Ammon's horn (tissue), 1 donor: ENCODE results near the gene CNGA1.
A peak's percentile ranks its signal among the peaks of the same experiment; 100 is the strongest.
"Not testable (repeated sequence)": the region's sequence is repeated elsewhere in the genome, so short reads cannot be mapped to it uniquely, and the experiment has no call there.

ENCODE experiments used
- DNase-seq: peaks from one replicate; pipeline ENCODE4 v3.0.0-alpha.2; 2016; ENCODE audit warnings: low spot score

CNGA1 gene

DNA sequence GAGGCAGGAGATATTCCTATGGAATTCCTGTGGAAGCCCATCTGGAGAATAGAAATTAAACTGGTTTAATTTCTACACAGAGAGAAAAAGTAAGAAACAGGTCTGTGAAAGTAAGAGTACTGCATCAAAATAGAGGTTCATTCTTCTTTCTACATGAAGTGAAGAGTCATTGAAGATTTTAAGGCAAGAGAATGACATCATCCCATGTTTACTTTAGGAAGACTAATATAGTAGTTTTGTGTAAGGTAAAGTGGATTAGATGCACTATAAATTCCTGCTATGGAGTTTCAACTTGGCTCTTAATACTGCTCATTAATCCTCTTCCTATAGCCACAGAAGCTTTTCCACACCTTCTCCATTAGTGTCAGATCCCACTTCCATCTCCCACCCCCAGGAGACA lies 47.6 kb downstream of the CNGA1 start:
- DNase-seq, result no peak

DNA sequence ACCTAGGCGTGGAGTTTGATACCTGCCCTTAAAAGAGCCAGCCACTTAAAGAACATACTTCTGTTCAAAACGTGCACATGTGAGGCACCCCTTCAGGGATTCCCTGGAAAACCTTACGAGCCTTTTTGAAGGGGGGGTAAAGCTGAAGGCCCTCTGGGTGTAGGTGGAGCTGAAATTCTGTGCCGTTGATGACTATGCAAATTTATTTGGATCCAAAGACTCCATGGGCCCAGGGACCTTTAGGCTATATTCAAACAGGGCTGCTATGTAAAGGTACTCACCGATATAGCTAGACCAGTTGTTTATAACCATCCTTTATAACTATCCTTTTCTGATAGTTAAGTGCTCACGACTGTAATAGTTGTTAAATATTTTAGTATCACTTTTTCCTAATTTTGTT lies 61.8 kb downstream of the CNGA1 start:
- no peak for DNase-seq

DNA sequence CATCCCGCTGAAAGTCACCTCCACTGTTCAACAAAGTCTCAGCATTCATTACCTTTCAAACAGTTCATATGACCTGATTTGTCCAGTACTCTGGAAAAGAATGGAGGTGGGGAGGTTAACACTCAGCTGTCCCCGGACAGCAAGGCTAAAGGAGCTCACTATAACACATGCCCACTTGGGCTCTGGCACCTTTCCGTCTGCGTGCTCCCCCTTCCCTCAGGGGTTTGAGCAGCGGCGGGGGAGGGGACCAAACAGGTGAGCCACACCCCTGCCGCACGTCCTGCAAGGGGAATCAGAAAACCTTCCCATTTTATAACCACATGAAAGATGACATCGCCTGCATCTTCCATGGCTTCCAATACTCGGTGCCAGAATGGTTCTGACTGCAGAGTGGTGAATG lies 62.2 kb downstream of the CNGA1 start:
- DNase-seq, result no peak

DNA sequence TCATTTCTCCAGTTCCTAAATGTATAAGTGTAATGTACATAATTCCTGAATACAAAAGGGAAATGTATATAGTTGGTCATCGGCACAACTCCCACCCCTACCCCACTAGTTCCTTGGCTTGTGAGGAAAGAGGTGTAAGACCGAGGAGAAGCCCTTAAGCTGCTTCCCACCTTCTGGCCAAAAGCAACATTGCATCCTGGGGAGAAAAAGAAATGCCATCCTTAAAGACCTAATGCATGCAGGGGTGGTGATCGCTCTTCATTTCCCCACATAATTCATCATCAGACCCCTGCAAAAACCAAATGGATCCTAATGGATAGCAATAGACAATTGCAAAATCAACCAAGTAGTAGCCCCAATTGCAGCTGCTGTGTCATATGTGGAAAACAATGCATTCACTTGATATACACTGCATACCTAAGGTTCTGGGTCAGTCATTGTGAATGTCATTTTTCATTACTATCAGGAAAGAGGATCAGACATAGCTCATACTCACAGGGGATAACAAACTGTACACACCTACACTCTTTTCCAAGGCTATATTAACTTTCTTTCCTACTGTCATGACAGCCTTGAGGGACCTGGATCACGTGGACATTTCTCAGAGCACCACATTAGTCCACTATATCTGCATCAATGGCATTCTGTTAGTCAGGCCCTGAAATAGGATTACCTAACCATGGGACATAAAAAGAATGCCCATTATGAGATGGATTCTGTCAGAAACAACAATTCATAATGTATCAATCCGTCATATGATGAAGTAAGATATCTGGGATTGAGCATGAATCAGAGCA lies 70.4 kb downstream of the CNGA1 start:
- DNase-seq, result no peak

DNA sequence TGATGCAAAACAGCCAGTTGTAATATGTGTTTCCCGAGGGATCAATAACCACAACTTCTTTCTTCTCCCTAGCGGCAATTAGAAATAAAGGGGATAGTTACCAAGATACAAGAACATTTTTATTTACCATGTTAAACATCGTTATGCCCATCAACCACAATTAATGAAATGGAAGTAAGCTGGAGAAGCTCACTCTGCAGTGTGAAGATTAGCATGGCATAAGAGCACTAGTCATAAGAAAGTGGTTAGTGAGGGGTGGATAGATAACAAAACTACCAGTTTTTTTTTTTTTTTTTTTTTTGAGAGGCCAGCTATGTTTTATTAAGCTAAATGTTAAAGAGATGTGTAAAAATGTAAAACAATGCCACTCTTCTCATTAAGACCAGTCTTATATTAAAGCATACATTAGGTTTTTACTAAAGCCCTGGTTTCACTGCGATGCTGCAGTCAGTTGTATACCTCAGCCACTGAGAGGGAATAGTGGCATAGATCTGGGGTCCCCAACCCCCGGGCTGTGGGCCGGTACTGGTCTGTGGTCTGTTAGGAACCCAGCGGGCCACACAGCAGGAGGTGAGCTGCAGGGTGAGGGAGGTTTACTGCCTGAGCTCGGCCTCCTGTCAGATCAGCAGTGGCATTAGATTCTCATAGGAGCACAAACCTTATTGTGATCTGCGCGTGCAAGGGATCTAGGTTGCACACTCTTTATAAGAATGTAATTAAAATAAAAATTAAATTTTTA lies 74.2 kb downstream of the CNGA1 start:
- no peak for DNase-seq

DNA sequence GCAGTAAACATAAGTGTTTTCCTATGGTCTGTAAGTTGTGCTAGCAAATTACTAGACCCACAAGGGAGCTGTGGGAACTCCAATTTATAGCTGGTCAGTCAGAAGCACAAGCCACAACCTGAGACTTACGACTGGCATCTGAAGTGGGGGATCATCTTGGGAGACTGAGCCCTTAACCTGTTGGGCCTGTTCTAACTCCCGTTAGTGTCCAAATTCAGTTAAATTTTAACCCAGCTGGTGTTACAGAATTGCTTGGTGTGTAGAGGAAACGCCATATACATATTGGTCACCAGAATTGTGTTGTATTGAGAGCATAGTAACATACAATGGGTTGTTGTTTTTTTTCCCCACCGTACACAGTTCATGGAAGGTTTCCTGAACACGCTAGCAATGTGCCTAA lies 77.0 kb downstream of the CNGA1 start:
- DNase-seq, result no peak

DNA sequence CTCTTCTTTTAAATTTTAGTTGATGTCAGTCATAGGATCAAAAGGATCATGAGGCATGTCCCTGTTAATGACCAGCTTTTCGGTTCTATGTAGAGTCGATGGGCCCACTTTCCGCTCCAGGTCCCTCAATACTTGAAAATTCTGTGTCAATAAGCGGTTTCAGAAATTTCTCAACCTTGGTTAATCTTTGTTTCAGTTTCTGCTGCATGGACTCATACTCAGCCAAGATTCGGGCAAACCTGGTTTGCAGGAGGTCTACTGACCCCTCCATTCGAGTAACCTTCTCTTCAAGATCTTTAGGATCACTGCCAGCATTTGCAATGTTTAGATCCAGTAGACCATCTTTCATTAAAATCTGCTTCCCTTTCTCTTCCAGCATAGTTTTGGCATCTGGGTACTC lies 80.1 kb downstream of the CNGA1 start:
- DNase-seq, result no peak

DNA sequence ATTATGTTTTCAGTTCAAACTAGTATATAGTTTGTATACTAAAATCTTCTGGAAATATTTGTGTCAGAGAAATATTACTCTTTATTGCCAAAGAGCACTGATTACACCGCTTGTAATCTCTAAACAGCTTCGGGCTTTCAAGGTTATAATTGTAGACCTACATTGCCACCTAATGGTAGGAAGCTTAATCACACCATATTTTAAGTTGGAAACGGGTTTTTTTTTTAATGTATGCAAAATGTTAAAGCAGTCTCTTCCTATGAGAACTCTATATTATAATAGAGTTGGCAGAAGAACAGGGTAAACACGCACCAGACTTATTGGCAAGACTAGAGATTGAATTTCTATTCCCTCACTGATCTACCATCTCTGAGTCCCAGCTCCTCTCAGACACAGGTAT lies 82.6 kb downstream of the CNGA1 start:
- peak; percentile 22 for DNase-seq

DNA sequence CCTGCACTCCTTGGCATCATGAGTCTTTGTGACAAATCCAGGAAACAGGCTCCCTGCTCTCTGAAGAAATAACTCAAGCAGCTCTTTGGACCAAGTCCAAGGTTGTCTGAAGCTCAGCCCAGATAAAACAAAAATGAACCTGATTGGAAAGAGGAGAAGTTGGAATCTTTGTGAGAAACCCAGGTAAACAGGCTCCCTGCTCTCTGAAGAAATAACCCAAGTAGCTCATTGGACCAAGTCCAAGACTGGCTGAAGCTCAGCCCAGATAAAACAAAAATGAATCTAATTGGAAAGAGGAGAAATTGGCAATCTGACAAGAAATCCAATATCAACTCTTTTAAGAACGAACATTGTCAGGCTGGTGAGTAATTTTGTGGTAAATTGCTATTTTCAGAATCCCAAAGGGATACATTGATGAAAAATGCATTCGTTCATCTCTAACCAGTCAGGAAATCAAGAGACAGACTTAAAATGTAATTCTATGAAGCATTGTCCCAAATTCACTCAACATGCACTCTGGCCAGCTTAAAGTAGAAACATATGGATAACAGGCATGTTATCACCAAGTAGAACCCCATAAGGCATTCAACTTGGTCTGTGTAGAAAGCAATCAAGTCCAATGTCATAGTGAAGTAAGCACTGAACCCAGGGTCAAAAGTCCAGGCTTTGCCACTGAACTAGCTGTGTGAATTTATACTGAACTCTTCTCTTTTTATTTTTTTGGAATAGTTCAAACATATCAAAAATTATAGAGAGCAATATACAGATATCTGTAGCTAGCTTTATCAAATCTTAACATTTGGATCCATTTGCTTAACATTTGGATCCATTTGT lies 85.3 kb downstream of the CNGA1 start:
- DNase-seq, result no peak

DNA sequence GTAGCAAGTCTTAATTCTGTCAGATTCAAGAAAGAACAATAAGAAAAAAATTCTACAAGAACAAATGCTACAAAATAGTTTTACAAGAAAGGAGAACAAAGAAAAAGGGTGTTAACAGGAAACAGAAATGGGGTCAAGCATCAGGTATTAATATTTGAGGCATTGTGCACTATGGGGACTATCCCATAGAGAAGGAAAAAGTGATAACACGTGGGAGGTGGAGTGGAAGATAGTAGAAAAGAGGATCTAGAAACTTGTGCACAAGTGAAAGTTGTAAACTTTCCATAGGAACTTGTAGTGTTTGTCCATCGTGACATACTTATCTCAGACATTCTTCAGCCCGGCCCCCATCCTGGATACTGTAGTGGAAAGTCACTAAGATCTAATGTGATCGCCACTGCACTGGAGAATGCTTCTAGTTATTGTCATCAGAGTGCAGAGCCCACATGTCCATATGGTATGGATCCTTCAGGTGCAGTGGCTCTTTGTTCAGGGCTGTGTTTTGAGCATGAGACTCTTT lies 86.7 kb downstream of the CNGA1 start:
- no peak for DNase-seq

DNA sequence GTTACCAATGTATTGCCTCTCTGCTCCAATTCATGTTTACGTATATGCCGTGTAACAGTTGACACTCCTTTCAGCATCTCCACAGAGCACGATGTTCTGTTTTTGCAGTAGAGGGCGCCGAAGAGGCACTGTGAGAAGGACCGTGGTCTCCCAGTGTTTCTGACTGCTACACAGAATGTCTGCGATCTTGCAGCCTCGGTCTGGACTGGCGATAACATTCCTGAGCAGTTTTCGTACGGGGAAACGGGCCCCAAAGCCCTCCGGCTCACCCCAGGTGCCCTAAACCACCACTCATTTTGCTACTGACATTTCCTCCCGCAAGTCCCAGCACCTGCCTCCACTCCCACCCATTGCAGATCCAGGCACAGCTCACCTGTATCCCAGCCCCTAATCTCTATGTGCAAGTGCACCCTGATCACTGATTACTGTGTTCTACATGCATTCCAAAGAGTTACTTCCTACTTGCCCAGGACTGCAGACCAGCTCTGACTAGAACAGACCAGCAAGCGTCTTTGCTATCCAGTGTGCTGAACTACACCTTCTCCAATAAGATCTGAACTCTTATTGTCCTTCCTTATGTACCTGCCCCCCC lies 89.7 kb downstream of the CNGA1 start:
- DNase-seq, result peak; percentile 84

DNA sequence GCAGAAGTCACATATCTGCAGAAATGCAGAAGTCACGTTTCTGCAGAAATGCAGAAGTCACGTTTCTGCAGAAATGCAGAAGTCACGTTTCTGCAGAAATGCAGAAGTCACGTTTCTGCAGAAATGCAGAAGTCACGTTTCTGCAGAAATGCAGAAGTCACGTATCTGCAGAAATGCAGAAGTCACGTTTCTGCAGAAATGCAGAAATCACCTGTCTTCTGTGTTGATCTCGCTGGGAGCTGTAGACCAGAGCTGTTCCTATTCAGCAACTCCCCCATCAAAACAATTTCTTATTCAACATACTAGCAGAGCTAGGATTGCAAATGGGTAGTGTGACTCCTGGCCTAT lies 93.2 kb downstream of the CNGA1 start:
- DNase-seq, result not testable (repeated sequence)

DNA sequence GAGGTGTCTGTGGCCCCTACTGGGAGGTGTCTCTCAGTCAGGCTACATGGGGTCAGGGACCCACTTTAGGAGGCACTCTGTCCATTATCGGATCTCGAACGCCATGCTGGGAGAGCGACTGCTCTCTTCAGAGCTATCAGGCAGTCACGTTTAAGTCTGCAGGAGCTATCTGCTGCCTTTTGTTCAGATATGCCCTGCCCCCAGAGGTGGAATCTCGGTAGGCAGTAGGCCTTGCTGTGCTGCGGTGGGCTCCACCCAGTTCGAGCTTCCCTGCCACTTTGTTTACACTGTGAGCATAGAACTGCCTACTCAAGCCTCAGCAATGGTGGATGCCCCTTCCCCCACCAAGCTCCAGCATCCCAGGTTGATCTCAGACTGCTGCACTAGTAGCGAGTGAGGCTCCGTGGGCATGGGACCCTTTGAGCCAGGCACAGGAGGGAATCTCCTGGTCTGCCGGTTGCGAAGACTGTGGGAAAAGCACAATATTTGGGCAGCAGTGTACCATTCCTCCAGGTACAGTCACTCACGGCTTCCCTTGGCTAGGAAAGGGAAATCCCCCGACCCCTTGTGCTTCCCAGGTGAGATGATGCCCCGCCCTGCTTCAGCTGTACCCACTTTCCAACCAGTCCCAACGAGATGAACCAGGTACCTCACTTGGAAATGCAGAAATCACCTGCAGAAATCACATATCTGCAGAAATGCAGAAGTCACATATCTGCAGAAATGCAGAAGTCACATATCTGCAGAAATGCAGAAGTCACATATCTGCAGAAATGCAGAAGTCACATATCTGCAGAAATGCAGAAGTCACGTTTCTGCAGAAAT lies 93.8 kb downstream of the CNGA1 start:
- not testable (repeated sequence) for DNase-seq

DNA sequence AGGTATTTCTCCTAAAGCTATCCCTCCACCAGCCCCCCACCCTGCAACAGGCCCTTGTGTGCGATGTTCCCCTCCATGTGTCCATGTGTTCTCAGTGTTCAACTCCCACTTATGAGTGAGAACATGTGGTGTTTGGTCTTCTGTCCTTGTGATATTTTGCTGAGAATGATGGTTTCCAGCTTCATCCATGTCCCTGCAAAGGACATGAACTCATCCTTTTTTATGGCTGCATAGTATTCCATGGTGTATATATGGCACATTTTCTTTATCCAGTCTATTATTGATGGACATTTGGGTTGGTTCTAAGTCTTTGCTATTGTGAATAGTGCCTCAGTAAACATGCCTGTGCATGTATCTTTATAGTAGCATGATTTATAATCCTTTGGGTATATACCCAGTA lies 99.3 kb downstream of the CNGA1 start:
- DNase-seq, result not testable (repeated sequence)

DNA sequence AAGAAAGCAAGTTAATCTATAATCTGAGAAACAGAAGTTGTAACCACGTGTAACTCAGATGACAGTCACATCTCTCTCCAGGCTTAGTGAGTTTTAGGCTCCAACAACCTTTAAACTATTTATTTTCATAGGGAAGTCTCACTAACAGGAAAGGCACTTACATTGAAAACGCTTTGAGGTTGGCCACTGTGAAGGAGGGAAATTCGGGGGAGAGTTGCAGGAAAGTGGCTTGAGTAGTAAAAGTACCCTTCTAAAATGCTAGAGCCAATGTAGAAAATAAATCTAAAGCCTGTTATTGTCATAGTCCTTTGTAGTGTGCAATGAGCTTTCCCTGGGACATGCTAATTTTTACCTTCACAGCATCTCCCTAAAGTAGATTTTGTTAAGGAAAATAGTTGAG lies 101.1 kb downstream of the CNGA1 start:
- DNase-seq, result no peak

DNA sequence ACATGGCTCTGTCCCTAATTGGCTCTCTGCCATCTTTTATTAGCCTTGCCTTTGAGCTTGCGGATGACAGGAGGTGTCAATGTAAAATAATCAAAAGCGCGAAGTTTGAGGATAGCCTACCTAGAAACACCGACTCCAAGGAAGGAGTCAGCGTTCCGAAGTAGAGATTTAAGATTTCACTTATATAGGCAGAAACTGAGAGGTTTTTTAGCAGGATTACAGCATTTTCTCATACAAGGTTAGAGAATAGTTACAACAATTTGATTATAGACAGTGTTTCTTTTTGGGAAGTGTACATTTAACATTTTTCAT lies 101.6 kb downstream of the CNGA1 start:
- no peak for DNase-seq

DNA sequence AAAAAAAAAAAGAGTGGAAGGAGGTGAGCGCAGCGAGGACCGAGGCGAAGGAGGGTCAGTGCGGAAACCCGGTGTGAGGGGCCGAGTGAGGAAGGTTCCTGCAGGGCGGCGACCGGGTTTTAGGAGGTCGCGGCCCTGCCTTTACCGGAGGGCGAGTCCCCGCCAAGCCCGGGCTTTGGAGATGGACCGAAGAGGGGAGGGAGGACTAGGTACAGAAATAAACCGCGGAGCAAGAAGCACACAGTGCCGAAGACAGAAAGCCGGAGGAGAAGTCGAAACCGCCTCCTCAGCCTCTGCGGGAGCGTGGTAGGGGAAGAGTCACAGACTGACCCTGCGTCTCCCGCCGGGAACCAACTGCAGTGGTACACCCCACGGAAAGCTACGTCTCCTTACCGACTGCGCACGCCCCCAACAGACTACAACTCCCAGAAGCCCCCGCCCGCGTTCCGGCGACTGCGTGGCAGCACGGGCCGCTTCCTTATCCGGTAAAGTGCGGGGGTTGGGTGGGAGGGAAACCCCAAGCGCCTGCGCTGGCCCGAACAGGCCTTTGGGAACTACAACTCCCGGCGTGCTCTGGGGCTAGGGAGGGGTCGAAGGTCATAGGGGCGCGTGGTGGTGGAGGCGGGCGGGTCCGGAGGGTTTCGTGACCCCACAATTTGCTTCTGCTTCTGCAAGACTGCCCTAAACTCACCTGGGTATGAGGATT lies 102.1 kb downstream of the CNGA1 start, which contains the start of gene NFXL1:
NFXL1 (minus strand) TSS at position 364 of the 706 bp plus-strand sequence. CDS start 380 bp downstream, outside the sequence.
- DNase-seq, result peak; percentile 97

DNA sequence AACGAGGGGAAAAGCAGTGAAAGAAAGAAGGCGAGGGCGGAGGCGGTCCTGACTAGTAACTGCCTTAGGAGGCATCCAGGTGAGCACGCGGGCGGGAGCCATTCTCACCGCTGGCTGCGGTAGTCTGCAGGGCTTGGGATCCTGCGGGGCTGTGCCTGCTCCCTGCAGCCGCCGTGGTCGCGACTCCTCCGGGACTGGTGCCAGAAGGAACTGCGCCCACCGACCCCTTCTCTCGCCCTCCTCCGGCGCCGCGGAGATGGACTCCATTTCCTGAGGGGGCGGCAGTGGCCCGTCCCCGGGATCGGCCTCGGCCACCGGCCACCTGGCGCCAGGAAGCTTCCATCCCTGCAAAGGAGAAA lies 102.6 kb downstream of the CNGA1 start:
- peak; percentile 27 for DNase-seq

DNA sequence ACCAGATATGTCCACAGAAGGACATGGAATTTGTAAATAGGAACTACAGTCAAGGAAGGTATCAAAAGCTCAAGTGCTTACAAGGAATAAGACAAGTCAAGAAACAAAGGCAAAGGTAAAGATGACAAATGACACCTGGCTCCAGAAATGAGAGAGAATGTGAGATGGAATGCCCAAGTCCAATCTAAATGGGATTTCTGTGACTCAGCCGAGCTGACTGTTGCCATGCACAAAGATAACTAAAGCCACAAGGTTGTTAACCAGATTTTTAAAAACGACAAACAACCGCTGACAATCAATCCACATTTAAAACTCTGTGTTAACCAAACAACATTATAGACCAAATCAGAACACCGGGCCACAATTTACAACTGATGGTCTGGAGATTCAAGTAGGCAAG lies 103.2 kb downstream of the CNGA1 start:
- DNase-seq, result no peak

DNA sequence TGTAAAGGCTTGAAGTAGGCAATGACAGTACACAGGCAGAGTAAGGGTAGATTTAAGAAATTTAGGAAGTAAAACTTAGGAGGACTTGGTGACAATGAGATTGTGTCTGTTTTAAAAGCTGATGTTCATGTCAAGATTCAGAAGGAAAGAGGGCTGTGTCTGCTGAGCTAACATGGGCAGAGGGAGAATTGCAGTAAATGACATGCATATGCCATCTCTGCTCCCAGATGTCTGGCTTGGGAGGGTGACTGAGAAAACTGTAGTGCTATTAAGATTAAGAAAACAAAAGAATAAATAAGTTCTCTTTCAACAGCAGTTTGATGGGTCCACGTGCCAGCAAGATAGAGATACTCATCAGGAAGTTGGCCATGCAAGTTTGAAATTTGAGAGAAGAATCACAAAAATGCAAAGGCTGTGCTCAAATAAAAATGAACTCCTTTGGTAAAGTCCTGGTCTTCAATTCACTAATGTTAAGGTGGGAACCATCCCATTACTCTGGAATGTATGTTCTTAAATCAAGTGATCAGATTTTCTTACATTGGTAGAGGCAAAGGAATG lies 109.3 kb downstream of the CNGA1 start:
- DNase-seq, result no peak
